A549 (cell line): ENCODE measurements around the gene CTNNA3.

Experiments used
- CTCF ChIP-seq: fragments of >200 bp; sonication (Bioruptor Twin); formaldehyde crosslinking; IDR thresholded peaks from 3 replicates; pipeline ENCODE4 v1.5.1; 2016
- EHF ChIP-seq: fragments of 250-450 bp; sonication (Bioruptor Pico); IDR thresholded peaks from 2 replicates; pipeline ENCODE4 v1.5.0; 2020; ENCODE audit warnings: mild to moderate bottlenecking
- MAX ChIP-seq: IDR thresholded peaks from 2 replicates; pipeline ENCODE4 v1.6.1; 2012
- POLR2A ChIP-seq: IDR thresholded peaks from 2 replicates; pipeline ENCODE4 v1.6.1; 2012; ENCODE audit warnings: mild to moderate bottlenecking, low read length
- POLR2AphosphoS2 ChIP-seq: conservative IDR thresholded peaks from 2 replicates; pipeline ENCODE4 v1.6.1; 2012; ENCODE audit warnings: low read length, improper control_type of control experiment, inconsistent platforms
- RFX5 ChIP-seq: fragments of 450-650 bp; IDR thresholded peaks from 2 replicates; pipeline ENCODE4 v1.7.1; 2014; ENCODE audit warnings: antibody characterized with exemption, mild to moderate bottlenecking, moderate library complexity
- RNF2 ChIP-seq: fragments of 200-600 bp; sonication (generic); IDR thresholded peaks from 2 replicates; pipeline ENCODE4 v1.6.1; 2016; ENCODE audit warnings: low read depth, mild to moderate bottlenecking, antibody characterized with exemption, moderate library complexity, borderline replicate concordance
- ZFP36 ChIP-seq: fragments of 450-650 bp; IDR thresholded peaks from 2 replicates; pipeline ENCODE4 v1.6.1; 2014; ENCODE audit warnings: borderline replicate concordance; ENCODE audit not compliant: partially characterized antibody

- TF ChIP-seq RNF2, result no peak
- TF ChIP-seq CTCF, result no peak
- TF ChIP-seq POLR2A, result no peak
- no peak for TF ChIP-seq MAX
- no peak for TF ChIP-seq RFX5
- no peak for TF ChIP-seq ZFP36
- no peak for TF ChIP-seq POLR2AphosphoS2
- no peak for TF ChIP-seq EHF (CRISPR knock-in tag)
Measured at GRCh38 chr10:66586897-66587679, 1108.9 kb downstream of the CTNNA3 start.
